Measurements from ENCODE around the gene FAM89A.

DNA sequence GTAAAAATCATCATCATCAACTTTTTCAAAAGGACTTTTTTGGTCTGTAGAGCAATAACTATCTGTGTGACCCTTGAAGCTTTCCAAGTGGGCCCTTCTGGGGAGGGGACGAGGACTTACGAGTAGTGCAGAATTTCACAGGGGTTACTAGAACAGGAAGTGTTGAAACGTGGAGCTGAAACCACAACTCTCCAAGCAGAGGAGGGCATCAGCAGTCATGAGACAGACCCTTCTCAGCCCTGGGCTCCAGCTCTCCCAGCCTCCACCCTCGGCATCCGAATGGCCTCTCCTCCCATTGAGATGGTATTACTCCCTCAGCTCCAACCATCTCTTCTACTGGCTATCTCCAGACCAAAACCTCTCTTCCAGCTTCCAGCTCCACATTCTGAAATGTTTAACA lies 3.6 kb downstream of the FAM89A start:
- TF ChIP-seq POLR2A (IDR thresholded peaks at IDR 0.05; ENCODE audit: low read length) (no peak), GATA1 (IDR thresholded peaks at IDR 0.05; ENCODE audit: low read depth, low read length) (no peak)
